ENCODE results near the gene POFUT2. TPM values are rescaled to one million over a fixed set of nuclear protein-coding genes. Genes with fewer than 3 reads are reported as not detected.

The POFUT2 gene
- total and polyA plus RNA-seq, 9 donors: 25.7 to 52.9 (median 40.1) TPM

- H3K9me3 ChIP-seq: no peaks in the 10 kb centered on the region
- intact Hi-C loops (cut with DNase I): loop anchor here in 1 of 4 donors (5.0 kb wide), 1 partner anchor 53 kb away; no protein-coding TSS in a partner anchor
- no peaks in the 10 kb centered on the region for H3K27me3 ChIP-seq
- H3K4me1 ChIP-seq (ENCODE audit: insufficient read depth): peaks cover 32% of the 10 kb centered on the region
- no peak for TF ChIP-seq POLR2A (IDR thresholded peaks at IDR 0.05)
- TF ChIP-seq EP300 (IDR thresholded peaks at IDR 0.05): no peak
- no peak for TF ChIP-seq CTCF (IDR thresholded peaks at IDR 0.05)
- no peak overlapping the region for H3K4me3 ChIP-seq
- whole genome bisulfite sequencing, 3 donors: 75 to 85% (median 83%) methylated on average over 19 of the region's 19 CpGs
- peak overlapping the region in 1 of 2 donors; percentile 27 for H3K27ac ChIP-seq
- no peaks in the 10 kb centered on the region for H3K36me3 ChIP-seq
- DNase-seq: peak; percentile 11 to 43 (median 39)
These were observed 16.2 kb upstream of the POFUT2 start for GRCh38 chr21:45303751-45304475.

GRCh38 chr21:45303091-45303615 lies 15.5 kb upstream of the POFUT2 start:
- intact Hi-C loops (cut with DNase I): loop anchor here in 1 of 4 donors (5.0 kb wide), 1 partner anchor 54 kb away; no protein-coding TSS in a partner anchor
- Histone ChIP-seq H3K4me3 (no peak overlapping the region), H3K27ac (peak overlapping the region; percentile 64 to 70), H3K4me1 (ENCODE audit: insufficient read depth) (peaks cover 24% of the 10 kb centered on the region), H3K36me3 (no peaks in the 10 kb centered on the region), H3K27me3 (no peaks in the 10 kb centered on the region), H3K9me3 (no peaks in the 10 kb centered on the region)
- DNase-seq: peak; percentile 25 to 50 (median 46)
- TF ChIP-seq EP300 (IDR thresholded peaks at IDR 0.05): no peak
- no peak for TF ChIP-seq CTCF (IDR thresholded peaks at IDR 0.05)
- no peak for TF ChIP-seq POLR2A (IDR thresholded peaks at IDR 0.05)
- 90 to 97% (median 95%) methylated on average over 21 of the region's 21 CpGs for WGBS, 3 donors

- 68 to 77% (median 69%) methylated on average over 54 of the region's 54 CpGs for WGBS, 3 donors
- intact Hi-C loops (cut with DNase I): loop anchor here in 1 of 4 donors (5.0 kb wide), 1 partner anchor 55 kb away; no protein-coding TSS in a partner anchor
These were observed 14.7 kb upstream of the POFUT2 start for GRCh38 chr21:45302082-45303061.

More at GRCh38 chr21:45302082-45303061, 14.7 kb upstream of the POFUT2 start:
- Histone ChIP-seq H3K36me3 (no peaks in the 10 kb centered on the region), H3K27ac (peak overlapping the region; percentile 70 to 71), H3K4me1 (ENCODE audit: insufficient read depth) (peaks cover 16% of the 10 kb centered on the region), H3K27me3 (no peaks in the 10 kb centered on the region), H3K4me3 (no peak overlapping the region), H3K9me3 (no peaks in the 10 kb centered on the region)
- peak; percentile 82 for TF ChIP-seq EP300 (IDR thresholded peaks at IDR 0.05)
- peak; percentile 7 for TF ChIP-seq POLR2A (IDR thresholded peaks at IDR 0.05)
- no peak for TF ChIP-seq CTCF (IDR thresholded peaks at IDR 0.05)
- DNase-seq: peak; percentile 65 to 85 (median 78)

Measured in ovary (tissue), 9 donors.